Measurements from ENCODE around the gene SAMD11.

DNA sequence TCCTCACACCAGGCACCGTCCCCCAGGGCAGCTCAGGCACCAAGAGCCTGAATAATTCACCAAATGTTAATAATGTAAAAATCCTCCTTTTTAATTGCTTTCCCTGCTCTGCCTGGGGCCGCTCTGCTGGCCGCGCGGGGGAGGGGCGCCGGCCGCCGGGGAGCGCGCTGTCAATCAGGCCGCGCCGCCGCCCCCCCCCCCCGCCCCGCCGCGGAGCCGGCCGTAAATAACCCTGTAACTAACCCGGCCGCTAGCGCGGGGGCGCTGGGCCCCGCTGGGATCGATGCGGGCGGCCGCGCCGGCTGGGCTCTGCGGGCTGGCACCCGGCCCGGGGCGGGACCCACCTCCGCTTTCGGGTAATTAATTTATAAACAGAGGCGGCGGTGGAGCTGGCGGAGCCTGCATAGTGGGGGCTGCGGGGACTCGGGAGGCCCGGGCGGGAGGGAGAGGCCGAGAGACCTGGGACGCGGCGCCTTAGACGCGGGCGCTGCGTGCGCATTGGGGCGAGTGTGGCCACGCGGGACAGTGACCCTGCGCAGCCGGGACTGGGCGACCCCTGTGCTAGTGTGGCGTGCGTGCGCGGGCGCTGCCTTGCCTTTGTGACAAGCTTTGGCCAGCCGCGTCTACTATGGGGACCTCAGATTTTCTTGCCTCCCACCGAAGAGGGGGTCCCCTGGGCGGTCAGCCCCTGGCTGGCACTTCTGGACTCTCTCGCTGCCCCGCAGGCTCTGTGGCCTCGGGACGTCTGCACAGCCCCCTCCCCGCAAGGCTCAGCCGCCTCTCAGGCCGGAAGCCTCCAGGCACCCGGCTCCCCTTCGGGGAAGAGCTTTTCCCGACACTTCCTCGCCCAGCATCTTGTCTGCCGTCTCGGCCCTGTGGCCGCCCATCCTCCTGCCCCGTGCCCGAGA is 16.6 kb downstream of the SAMD11 start:
- no peak for TF ChIP-seq POLR2A (IDR thresholded peaks at IDR 0.05)
- TF ChIP-seq, protein P1, sequence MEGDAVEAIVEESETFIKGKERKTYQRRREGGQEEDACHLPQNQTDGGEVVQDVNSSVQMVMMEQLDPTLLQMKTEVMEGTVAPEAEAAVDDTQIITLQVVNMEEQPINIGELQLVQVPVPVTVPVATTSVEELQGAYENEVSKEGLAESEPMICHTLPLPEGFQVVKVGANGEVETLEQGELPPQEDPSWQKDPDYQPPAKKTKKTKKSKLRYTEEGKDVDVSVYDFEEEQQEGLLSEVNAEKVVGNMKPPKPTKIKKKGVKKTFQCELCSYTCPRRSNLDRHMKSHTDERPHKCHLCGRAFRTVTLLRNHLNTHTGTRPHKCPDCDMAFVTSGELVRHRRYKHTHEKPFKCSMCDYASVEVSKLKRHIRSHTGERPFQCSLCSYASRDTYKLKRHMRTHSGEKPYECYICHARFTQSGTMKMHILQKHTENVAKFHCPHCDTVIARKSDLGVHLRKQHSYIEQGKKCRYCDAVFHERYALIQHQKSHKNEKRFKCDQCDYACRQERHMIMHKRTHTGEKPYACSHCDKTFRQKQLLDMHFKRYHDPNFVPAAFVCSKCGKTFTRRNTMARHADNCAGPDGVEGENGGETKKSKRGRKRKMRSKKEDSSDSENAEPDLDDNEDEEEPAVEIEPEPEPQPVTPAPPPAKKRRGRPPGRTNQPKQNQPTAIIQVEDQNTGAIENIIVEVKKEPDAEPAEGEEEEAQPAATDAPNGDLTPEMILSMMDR (IDR thresholded peaks at IDR 0.05): peak in 2 of 7 experiments; percentile 23 to 36
